ENCODE measurements around the gene PIK3CD. TPM values are rescaled to one million over a fixed set of nuclear protein-coding genes. Genes with fewer than 3 reads are reported as not detected.

PIK3CD gene
- total and polyA plus RNA-seq, 12 donors = 1.3 to 16.4 (median 9.1) TPM

DNA sequence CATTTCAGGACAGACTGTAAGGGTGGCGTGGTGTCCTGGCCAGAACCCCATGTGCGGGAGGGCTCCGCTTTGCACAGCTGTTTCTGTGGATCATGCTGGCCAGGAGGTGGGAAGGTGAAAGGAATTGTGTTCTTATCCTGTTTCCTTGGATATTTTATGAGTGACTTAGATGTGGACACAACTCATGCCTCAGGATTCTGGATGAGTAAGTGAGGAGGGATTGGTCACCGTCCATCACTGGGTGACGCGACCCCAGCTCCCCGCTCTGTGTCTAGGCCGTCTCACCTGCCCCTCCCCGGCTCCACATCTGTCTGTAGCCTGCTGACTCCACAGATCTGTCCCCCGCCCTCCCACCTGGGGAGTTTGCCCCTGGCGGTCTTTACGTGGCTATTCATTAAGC lies 48.8 kb downstream of the PIK3CD start:
- H3K4me1 ChIP-seq (replicated peaks in 1 of 2) = no peaks in the 10 kb centered on the region
- no peaks in the 10 kb centered on the region for H3K27me3 ChIP-seq
- WGBS, 4 donors = 84 to 92% (median 89%) methylated on average over 12 of the region's 12 CpGs
- DNase-seq = no peak
- no peak overlapping the region for H3K27ac ChIP-seq
- intact Hi-C loops (cut with DNase I) = no loop called here
- no peak for TF ChIP-seq POLR2A (IDR thresholded peaks at IDR 0.05)
- TF ChIP-seq, protein P1, sequence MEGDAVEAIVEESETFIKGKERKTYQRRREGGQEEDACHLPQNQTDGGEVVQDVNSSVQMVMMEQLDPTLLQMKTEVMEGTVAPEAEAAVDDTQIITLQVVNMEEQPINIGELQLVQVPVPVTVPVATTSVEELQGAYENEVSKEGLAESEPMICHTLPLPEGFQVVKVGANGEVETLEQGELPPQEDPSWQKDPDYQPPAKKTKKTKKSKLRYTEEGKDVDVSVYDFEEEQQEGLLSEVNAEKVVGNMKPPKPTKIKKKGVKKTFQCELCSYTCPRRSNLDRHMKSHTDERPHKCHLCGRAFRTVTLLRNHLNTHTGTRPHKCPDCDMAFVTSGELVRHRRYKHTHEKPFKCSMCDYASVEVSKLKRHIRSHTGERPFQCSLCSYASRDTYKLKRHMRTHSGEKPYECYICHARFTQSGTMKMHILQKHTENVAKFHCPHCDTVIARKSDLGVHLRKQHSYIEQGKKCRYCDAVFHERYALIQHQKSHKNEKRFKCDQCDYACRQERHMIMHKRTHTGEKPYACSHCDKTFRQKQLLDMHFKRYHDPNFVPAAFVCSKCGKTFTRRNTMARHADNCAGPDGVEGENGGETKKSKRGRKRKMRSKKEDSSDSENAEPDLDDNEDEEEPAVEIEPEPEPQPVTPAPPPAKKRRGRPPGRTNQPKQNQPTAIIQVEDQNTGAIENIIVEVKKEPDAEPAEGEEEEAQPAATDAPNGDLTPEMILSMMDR (IDR thresholded peaks at IDR 0.05) = no peak
- H3K4me3 ChIP-seq = no peak overlapping the region
- no peaks in the 10 kb centered on the region for H3K36me3 ChIP-seq (replicated peaks in 1 of 2)
- no peaks in the 10 kb centered on the region for H3K9me3 ChIP-seq (replicated peaks in 1 of 3)

DNA sequence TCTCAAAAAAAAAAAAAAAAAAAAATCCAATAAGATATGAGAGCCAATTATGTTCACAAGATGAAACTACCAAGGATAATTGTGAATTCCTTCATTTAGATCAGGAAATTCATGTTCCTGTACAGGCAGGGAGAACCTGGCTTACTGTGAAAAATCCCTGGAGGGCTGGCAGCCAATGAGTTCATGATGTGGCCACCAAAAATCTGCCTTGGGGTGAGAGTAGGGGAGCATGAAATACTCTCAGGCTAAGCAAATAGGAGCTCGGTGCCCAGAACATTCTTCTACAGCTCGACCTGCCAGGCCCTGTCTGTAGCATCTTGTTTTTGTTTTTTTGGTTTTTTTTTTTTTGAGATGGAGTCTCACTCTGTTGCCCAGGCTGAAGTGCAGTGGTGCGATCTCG lies 50.1 kb downstream of the PIK3CD start:
- H3K27ac ChIP-seq = no peak overlapping the region
- H3K9me3 ChIP-seq (replicated peaks in 1 of 3) = no peaks in the 10 kb centered on the region
- no peak overlapping the region for H3K4me3 ChIP-seq
- DNase-seq = no peak
- TF ChIP-seq POLR2A (IDR thresholded peaks at IDR 0.05) = no peak
- TF ChIP-seq, protein P1 (IDR thresholded peaks at IDR 0.05) = no peak
- H3K4me1 ChIP-seq (replicated peaks in 1 of 2) = no peaks in the 10 kb centered on the region
- WGBS, 4 donors = 81 to 86% (median 84%) methylated on average over 3 to 4 of the region's 4 CpGs
- no peaks in the 10 kb centered on the region for H3K36me3 ChIP-seq (replicated peaks in 1 of 2)
- intact Hi-C loops (cut with DNase I) = no loop called here
- no peaks in the 10 kb centered on the region for H3K27me3 ChIP-seq

DNA sequence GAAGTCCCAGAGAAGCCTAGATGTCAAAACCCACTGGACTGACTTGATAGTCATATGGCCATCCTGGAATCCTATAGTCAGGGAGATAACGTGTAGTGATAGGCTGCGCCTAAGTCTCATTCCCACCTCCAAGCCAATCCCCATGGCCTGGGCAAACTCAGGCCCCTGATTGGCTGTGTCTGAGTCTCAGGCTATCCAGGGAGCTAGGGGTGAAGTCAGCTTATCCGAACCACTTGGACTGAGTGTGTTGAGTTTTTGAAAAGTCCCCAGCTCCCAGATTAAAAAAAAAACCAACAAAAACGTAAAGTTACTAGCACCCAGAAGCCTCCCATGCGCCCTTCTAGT lies 51.6 kb downstream of the PIK3CD start:
- H3K4me3 ChIP-seq = no peak overlapping the region
- H3K36me3 ChIP-seq (replicated peaks in 1 of 2) = no peaks in the 10 kb centered on the region
- H3K27me3 ChIP-seq = no peaks in the 10 kb centered on the region
- no peak overlapping the region for H3K27ac ChIP-seq
- TF ChIP-seq POLR2A (IDR thresholded peaks at IDR 0.05) = no peak
- TF ChIP-seq, protein P1 (IDR thresholded peaks at IDR 0.05) = no peak
- no peak for DNase-seq
- H3K9me3 ChIP-seq (replicated peaks in 1 of 3) = no peaks in the 10 kb centered on the region
- intact Hi-C loops (cut with DNase I) = no loop called here
- WGBS, 4 donors = 72 to 86% (median 82%) methylated on average over 5 of the region's 5 CpGs
- no peaks in the 10 kb centered on the region for H3K4me1 ChIP-seq (replicated peaks in 1 of 2)

- no peaks in the 10 kb centered on the region for H3K9me3 ChIP-seq (replicated peaks in 1 of 3)
- 91 to 96% (median 93%) methylated on average over 3 of the region's 3 CpGs for WGBS, 4 donors
- no peak overlapping the region for H3K27ac ChIP-seq
- H3K4me3 ChIP-seq = no peak overlapping the region
- intact Hi-C loops (cut with DNase I) = no loop called here
- TF ChIP-seq, protein P1 (IDR thresholded peaks at IDR 0.05) = no peak
- no peak for TF ChIP-seq POLR2A (IDR thresholded peaks at IDR 0.05)
- no peaks in the 10 kb centered on the region for H3K36me3 ChIP-seq (replicated peaks in 1 of 2)
- no peaks in the 10 kb centered on the region for H3K4me1 ChIP-seq (replicated peaks in 1 of 2)
- no peak for DNase-seq
- H3K27me3 ChIP-seq = no peaks in the 10 kb centered on the region
Observed at GRCh38 chr1:9703681-9704080, 52.1 kb downstream of the PIK3CD start.
